Measurements from ENCODE around the gene DENND2D.

Gene DENND2D

DNA sequence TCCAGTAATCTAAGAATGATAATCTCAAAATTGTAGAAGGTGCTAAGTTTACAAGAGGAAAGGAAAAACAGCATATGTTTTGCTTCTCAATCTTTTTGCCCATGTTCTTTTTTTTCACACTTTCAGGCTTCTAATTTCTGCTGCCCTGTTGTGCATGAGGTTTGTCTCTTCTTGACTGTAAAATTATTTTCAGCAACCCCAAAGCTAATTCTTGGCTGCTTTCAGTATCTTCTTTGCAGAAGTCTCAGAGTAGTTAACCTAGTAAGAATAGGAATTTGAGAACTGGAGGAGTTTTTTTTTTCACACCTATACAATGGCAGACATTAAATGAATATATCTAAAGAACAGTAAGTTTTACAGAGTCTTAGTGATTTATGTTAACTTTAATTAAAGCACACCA lies 26.4 kb downstream of the DENND2D start:
- DNase-seq = no peak

GRCh38 chr1:111172463-111172862 lies 28.0 kb downstream of the DENND2D start:
- DNase-seq = no peak

- DNase-seq = peak; percentile 9
Observed at GRCh38 chr1:111164151-111164550, 36.3 kb downstream of the DENND2D start.

- no peak for DNase-seq
Observed at GRCh38 chr1:111163363-111163762, 37.1 kb downstream of the DENND2D start.

- no peak for DNase-seq
Observed at GRCh38 chr1:111162488-111162880, 38.0 kb downstream of the DENND2D start.

- peak; percentile 71 for DNase-seq
Observed at GRCh38 chr1:111161843-111162487, 38.5 kb downstream of the DENND2D start.

- DNase-seq = no peak
Observed at GRCh38 chr1:111157431-111157830, 43.0 kb downstream of the DENND2D start.

- DNase-seq = no peak
Observed at GRCh38 chr1:111154021-111154999, 46.1 kb downstream of the DENND2D start.

DNA sequence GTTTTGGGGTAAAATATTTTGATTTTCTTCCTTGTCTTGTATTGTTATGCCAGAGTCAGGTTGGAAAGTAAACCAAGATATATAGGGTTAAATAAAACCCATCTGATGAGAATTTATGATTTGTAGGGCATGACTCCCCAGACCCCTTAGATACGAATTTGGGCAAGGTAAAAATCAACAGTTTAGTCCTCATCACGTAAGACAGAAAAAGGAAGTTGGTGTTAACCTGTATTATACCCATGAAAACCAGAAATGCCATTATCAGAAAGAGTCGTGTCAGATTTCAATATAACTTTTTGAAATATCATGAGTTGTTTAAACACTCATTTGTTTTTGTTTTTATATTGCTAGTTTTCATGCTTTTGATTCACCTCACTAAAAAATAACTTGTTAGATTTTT lies 48.6 kb downstream of the DENND2D start:
- no peak for DNase-seq

DNA sequence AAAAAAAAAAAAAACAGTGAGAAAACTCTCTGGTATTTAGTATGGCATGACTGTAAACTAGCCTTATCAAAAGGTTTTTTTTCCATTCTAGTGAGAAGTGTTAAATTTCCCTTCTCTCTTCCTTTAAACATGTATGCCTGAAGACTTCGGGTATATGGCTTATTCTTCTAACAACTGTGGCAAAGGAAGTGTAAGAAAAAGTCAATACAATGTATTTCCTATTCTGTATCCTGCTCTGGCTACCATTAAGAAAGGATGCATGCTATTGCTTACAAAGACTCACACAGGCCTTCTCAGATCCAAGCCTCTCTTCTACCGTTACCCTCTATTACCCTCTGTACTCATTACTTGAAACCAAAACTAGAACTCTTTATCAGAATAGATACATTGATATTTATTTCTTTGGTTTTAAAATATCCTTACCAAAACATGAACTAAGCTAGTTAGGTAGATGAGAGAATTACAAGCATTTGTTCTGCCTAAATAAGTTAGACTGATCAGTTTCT lies 52.0 kb downstream of the DENND2D start:
- no peak for DNase-seq

GRCh38 chr1:111147948-111148347 lies 52.5 kb downstream of the DENND2D start:
- no peak for DNase-seq

DNA sequence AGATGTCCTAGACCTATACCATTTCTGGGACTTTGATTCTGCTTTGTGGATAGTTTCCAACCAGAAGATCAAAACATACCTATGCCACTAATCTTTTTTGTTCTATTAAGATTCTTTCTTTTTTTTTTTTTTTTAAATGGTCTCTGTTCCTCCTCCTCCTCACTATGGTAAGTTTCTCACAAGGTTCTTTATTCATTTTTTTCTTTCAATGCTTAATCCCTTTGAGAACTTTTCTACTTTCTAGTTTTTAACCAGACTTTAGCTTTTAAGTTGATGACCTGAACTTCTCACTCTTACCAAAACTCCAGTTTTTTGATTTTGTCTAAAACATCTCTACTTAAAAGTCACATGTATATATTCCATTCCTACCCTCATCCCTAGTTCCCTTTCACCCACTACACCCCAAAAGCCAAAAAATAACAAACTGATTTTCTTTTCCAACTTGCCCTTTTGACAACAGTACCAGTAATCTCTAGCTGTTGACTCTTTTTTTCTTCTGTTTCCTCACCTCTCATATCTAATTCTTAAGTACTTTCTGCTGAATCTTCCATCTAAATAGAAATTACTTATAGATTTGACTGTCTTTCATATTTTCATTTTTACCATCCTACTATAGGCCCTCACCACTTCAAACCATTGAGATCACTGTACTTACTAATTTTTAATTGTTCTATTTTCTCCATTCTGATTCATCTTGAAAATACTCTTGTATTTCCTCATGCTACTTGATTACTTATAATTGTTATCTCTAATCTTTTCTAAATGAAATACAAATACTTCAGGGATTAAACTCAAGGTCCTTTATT lies 54.3 kb downstream of the DENND2D start:
- DNase-seq = no peak

GRCh38 chr1:111145542-111145941 lies 54.9 kb downstream of the DENND2D start:
- DNase-seq = no peak

DNA sequence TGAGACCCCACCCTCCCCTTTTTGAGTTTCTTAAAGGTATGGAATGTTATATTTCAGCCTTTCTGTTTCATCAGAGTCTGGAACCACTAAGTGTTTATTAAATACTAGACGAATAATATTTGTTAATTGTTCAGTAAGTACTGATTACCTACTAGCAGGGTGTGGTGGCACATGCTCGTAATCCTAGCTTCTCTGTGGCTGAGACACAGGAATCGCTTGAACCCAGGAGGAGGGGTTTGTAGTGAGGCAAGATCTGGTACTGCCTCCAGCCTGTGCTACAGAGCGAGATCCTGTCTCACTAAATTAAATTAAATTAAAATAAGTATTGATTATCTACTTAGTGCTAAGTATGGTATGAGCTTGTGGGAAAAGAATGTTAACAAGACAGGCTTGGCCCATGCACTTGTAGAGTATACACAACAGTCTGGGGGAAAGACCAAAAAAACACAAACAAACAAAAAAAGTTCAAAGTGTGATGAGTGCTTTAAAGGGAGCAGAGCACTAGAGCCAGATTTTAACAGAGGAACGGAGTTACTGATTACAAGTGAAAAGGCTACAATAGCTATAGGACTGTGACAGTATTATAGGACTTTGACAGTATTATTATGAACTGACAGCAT lies 58.0 kb downstream of the DENND2D start:
- no peak for DNase-seq

GRCh38 chr1:111141245-111142220 lies 58.9 kb downstream of the DENND2D start:
- DNase-seq = no peak

- no peak for DNase-seq
Observed at GRCh38 chr1:111140680-111140967, 59.8 kb downstream of the DENND2D start.

DNA sequence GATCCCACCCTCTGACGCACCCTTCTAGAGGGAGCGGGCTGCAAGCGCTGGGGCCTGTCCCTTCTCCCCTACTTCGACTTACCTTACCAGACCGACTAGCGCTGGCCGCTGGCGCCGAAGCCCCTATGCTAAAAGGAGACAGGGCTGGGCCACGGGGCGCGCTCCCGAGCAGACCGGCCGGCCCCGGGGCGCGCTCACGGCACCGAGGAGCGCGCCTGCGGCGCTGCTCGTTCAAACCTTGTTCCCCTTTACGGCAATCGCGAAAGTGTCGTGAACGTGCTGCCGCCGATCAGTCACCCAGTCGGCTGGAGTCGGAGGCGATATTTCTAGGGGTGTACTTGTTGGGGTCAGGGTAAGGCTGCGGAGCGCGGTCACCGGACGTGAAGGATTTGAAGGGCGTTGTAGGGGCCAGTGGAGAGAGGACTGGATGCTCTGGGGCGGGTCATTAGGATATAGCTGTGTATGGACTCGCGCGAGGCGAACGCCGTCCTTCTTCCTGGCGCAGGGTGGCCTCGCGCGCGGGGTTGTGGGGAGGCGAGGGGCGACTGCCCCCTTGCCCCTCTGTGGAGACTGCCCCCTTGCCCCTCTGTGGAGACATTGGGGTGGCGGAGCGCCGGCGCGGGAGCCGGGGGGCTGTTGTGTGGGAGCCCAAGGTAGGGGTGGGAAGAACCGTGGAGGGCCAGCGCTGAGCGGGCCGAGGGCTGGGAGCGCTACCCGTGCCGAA lies 60.3 kb downstream of the DENND2D start, which contains the start of the genes CEPT1 and DRAM2:
CEPT1 (plus strand) TSS at position 268 of the 724 bp plus-strand sequence. CDS start 7,492 bp downstream, outside the sequence.
DRAM2 (minus strand) TSS at position 138 of the 724 bp plus-strand sequence. CDS start 8,539 bp downstream, outside the sequence.
- peak; percentile 90 for DNase-seq

DNA sequence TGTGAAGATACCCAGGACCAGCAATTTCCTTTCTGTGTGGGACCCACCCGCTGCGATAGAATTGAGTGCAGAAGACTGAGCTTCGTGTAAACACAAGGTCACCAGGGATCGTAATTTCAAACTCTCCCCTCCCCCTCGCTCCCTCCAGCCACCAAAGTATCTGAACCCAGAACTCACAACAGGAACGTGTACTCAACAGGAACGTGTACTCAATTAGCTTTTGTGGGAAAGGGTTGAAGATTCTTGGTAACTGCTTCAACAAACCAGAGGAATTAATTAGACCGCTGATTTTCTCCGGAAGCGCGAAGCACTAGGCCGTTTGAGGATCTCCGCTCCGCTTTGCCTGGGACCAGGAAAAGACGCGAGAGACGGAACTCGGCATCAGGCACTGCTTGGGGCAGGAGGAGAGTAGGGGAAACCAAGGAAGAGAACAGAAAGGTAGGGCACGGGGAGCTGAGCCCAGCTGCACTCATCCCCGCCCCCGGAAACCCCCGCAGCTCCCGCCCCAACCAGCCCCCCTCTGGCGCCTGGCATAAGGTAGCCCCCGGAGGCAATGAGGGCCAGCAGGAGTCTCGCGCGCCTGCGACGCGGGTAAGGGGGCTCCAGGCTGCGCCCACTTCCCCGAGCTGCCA lies 61.0 kb downstream of the DENND2D start:
- peak; percentile 81 for DNase-seq

Data from NCI-H2171 (cell line).